ENCODE measurements around the gene NBEAL2.

Gene NBEAL2

GRCh38 chr3:47000922-47001730 is 21.7 kb downstream of the NBEAL2 start:
- no peak for DNase-seq

- DNase-seq: no peak
Measured at GRCh38 chr3:47001731-47002170, 22.3 kb downstream of the NBEAL2 start.

GRCh38 chr3:47002171-47003055 is 22.9 kb downstream of the NBEAL2 start:
- no peak for DNase-seq

GRCh38 chr3:47003056-47003410 is 23.6 kb downstream of the NBEAL2 start:
- DNase-seq: no peak

- DNase-seq: no peak
Measured at GRCh38 chr3:47003461-47004368, 24.2 kb downstream of the NBEAL2 start.

GRCh38 chr3:47004369-47005211 is 25.1 kb downstream of the NBEAL2 start:
- no peak for DNase-seq

- DNase-seq: no peak
Measured at GRCh38 chr3:47005212-47006144, 26.0 kb downstream of the NBEAL2 start.

GRCh38 chr3:47006145-47006651 is 26.7 kb downstream of the NBEAL2 start:
- DNase-seq: no peak

- no peak for DNase-seq
Measured at GRCh38 chr3:47007001-47007400, 27.5 kb downstream of the NBEAL2 start.

- no peak for DNase-seq
Measured at GRCh38 chr3:47007482-47008233, 28.2 kb downstream of the NBEAL2 start.

- DNase-seq: no peak
Measured at GRCh38 chr3:47008234-47008796, 28.8 kb downstream of the NBEAL2 start.

GRCh38 chr3:47008851-47009224 is 29.4 kb downstream of the NBEAL2 start:
- DNase-seq: no peak

GRCh38 chr3:47009225-47010110 is 30.0 kb downstream of the NBEAL2 start:
- peak; percentile 87 for DNase-seq

GRCh38 chr3:47010111-47010712 is 30.7 kb downstream of the NBEAL2 start:
- peak; percentile 57 for DNase-seq

- no peak for DNase-seq
Measured at GRCh38 chr3:47010910-47011309, 31.4 kb downstream of the NBEAL2 start.

GRCh38 chr3:47011371-47011770 is 31.9 kb downstream of the NBEAL2 start:
- peak; percentile 48 for DNase-seq

GRCh38 chr3:47012342-47013230 is 33.1 kb downstream of the NBEAL2 start:
- DNase-seq: peak; percentile 55
